Heart left ventricle (tissue), 16 donors: ENCODE measurements around the gene ABCB10. TPM values are rescaled to one million over a fixed set of nuclear protein-coding genes. Genes with fewer than 3 reads are reported as not detected.

Experiments used
- ATAC-seq, 4 donors: fragments of 200-7000 bp; cut with Tn5 transposase; one replicate each; pipeline ENCODE4 v1.9.1; 2020 to 2022; ENCODE audit warnings: moderate library complexity in 4 of 4, mild to moderate bottlenecking in 3 of 4, moderate number of reproducible peaks in 1 of 4
- DNase-seq, 5 donors: peaks; one replicate each; pipeline ENCODE4 v3.0.0-alpha.2; 2020
- H3K27ac ChIP-seq, 12 donors: fragments of 200-600 bp; sonication (generic) in 4 of 12; one replicate each; pipeline versions ENCODE4 v1.5.0 to v1.8.0; 2016 to 2022; ENCODE audit warnings: mild to moderate bottlenecking in 2 of 12
- H3K27me3 ChIP-seq, 9 donors: fragments of 200-600 bp; sonication (generic) in 2 of 9; one replicate each; pipeline versions ENCODE4 v1.5.1 to v1.8.0; 2016 to 2022; ENCODE audit warnings: mild to moderate bottlenecking in 3 of 9
- H3K36me3 ChIP-seq, 9 donors: fragments of 200-600 bp; sonication (generic) in 2 of 9; one replicate each; pipeline versions ENCODE4 v1.5.0 to v1.8.0; 2018 to 2022; ENCODE audit warnings: mild to moderate bottlenecking in 2 of 9
- H3K4me1 ChIP-seq, 12 donors: fragments of 200-600 bp; sonication (generic) in 4 of 12; one replicate each; pipeline versions ENCODE4 v1.5.0 to v1.8.0; 2016 to 2022; ENCODE audit warnings: mild to moderate bottlenecking in 3 of 12
- H3K4me3 ChIP-seq, 12 donors: fragments of 200-600 bp; sonication (generic) in 4 of 12; one replicate each; pipeline versions ENCODE4 v1.5.0 to v1.8.0; 2017 to 2022; ENCODE audit warnings: mild to moderate bottlenecking in 9 of 12, moderate library complexity in 4 of 12
- H3K9me3 ChIP-seq, 12 donors: fragments of 200-600 bp; sonication (generic) in 4 of 12; one replicate each; pipeline versions ENCODE4 v1.5.0 to v1.8.0; 2016 to 2022; ENCODE audit warnings: mild to moderate bottlenecking in 1 of 12
- CTCF ChIP-seq, 12 donors: fragments of 200-600 bp; sonication (generic) in 4 of 12; IDR thresholded peaks; one replicate each; pipeline versions ENCODE4 v1.5.0 to v1.8.0; 2018 to 2022; ENCODE audit warnings: antibody characterized with exemption in 12 of 12, mild to moderate bottlenecking in 5 of 12
- POLR2A ChIP-seq, 2 donors: fragments of 450-650 bp; IDR thresholded peaks; one replicate each; pipeline ENCODE4 v1.6.1; 2017; ENCODE audit warnings: antibody characterized with exemption in 2 of 2, mild to moderate bottlenecking in 2 of 2, moderate library complexity in 2 of 2
- WGBS, 4 donors: extraction: QIAGEN DNeasy Blood & Tissue Kit in 2 of 4; methylation state at CpG; one replicate each; pipeline versions ENCODE4 v1.1.5 to v1.1.7; 2013 to 2018; 5-methylcytosine and 5-hydroxymethylcytosine counted together
- intact Hi-C, 10 donors: fragments of 100-400 bp; cut with DNase I; formaldehyde crosslinking; loops; one replicate each; pipeline versions ENCODE4 v1.11.1 to v1.14.2; 2022
- polyA plus RNA-seq, 2 donors: library from polyadenylated mRNA; stranded (reverse); fragments of 200-250 nt; gene quantifications; one replicate each; pipeline ENCODE4 v1.2.3, GENCODE V29; 2013
- total RNA-seq, 9 donors: library from RNA; depleted of rRNA in 2 of 9; stranded (reverse); fragments of >200 nt in 2 of 9; fragmentation: NEBNext Ultra II Directional in 3 of 9; extraction: Animal tissue kit (Norgen Biotek cat#: 25700) in 3 of 9; gene quantifications; one replicate each; pipeline versions ENCODE4 v1.1.0 to v1.2.4, GENCODE V29; 2016 to 2023
- donor health status: ischemic (EF 13 %, LVEDD 7.1; RV severe dilation, severe dysfunction).
- donor health status: healthy with polysubstance abuse.
- donor health status: DM: no; HTN: yes; CAD: no.
- donor health status: DM: no; HTN: no; CAD: no.
- donor health status: ischemic (EF 25% LVEDD 6.9; RV normal size, moderate dysfunction).
- donor health status: ischemic (EF 25% LVEDD 5.7; RV mildly dilated, moderate dysfunction).
- donor health status: healthy.
- donor health status: DM: yes; HTN: yes; CAD: no.
- donor health status: ischemic (EF 35%, LVEDD 5.7; RV mildly dilated, moderate dysfunction).
- donor health status: nonischemic (EF 11% LVEDD 7.7; RV severe dilation, severe dysfunction).
- donor health status: DM: yes; HTN: yes; CAD: no.
- donor health status: PGD.
- donor health status: ischemic (EF 29% LVEDD 5.4; RV normal size, mild dysfunction).
- donor health status: nonischemic (EF 23%, LVEDD 6.1; RV moderate dilation, normal function).

ABCB10 gene
- total and polyA plus RNA-seq, 11 donors, result 4.5 to 13.3 (median 10.7) TPM

GRCh38 chr1:229567109-229567868 lies 8.8 kb upstream of the ABCB10 start:
- no peaks in the 10 kb centered on the region for H3K9me3 ChIP-seq
- TF ChIP-seq POLR2A (IDR thresholded peaks at IDR 0.05), result no peak
- no peak for TF ChIP-seq CTCF (IDR thresholded peaks at IDR 0.05)
- no peak for ATAC-seq
- H3K4me1 ChIP-seq, result peaks cover 0 to 21% (median 5%) of the 10 kb centered on the region in 12 donors
- no peaks in the 10 kb centered on the region for H3K27me3 ChIP-seq
- intact Hi-C loops, result no loop called here
- H3K4me3 ChIP-seq, result no peak overlapping the region
- H3K36me3 ChIP-seq, result no peaks in the 10 kb centered on the region
- 71 to 78% (median 74%) methylated on average over 13 of the region's 13 CpGs for WGBS, 4 donors
- peak overlapping the region in 1 of 12 donors; percentile 3 for H3K27ac ChIP-seq
- no peak for DNase-seq

DNA sequence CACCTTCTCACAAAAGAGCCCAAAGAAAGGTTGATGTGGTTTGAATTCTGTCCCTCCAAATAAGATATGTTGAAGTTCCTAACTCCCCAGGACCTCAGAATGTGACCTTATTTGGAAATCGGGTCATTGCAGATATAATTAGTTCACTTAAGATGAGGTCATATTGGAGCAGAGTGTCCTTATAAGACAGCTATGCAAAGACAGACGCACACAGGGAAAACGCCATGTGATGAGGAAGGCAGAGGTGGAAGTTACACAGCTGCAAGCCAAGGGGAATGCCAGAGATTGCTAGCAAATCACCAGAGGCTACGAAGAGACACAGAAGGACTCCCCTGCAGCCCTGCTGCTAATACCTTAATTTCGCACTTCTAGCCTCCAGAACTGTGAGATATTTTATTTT lies 5.2 kb upstream of the ABCB10 start:
- TF ChIP-seq POLR2A (IDR thresholded peaks at IDR 0.05) (no peak), CTCF (IDR thresholded peaks at IDR 0.05) (no peak)
- no peaks in the 10 kb centered on the region for H3K27me3 ChIP-seq
- DNase-seq (peak in 4 of 5 donors; percentile 61 to 73 (median 66)), ATAC-seq (peak; percentile 34 to 69 (median 52))
- no peaks in the 10 kb centered on the region for H3K36me3 ChIP-seq
- peak overlapping the region in 10 of 12 donors; percentile 17 to 82 (median 66) for H3K27ac ChIP-seq
- intact Hi-C loops, result no loop called here
- H3K4me3 ChIP-seq, result peak overlapping the region in 7 of 12 donors; percentile 19 to 41 (median 29)
- H3K9me3 ChIP-seq, result no peaks in the 10 kb centered on the region
- WGBS, 4 donors, result 11 to 20% (median 13%) methylated on average over 5 of the region's 5 CpGs
- peaks cover 0 to 28% (median 9%) of the 10 kb centered on the region in 12 donors for H3K4me1 ChIP-seq

DNA sequence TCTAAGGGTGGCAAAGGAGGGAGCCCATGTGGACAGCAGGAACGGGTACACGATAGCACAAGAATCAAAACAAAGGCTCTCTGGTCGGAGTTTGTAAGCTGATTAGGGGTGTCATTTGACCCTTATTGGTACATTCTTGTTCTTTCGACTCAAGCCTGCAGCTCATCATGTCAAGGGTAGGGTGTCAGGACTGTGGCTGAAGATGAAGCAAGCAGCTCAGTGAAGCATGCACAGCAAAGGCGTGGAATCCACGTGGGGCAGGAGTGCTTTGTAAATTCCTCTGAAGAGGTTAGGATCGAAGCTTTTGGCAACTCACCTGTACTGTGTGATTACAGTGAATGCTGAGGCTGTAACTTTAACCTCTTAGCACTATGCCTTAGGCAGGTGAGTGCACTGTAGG lies 4.7 kb upstream of the ABCB10 start:
- 50 to 57% (median 55%) methylated on average over 7 of the region's 7 CpGs for WGBS, 4 donors
- H3K4me3 ChIP-seq, result no peak overlapping the region
- H3K27ac ChIP-seq, result peak overlapping the region in 11 of 12 donors; percentile 15 to 82 (median 62)
- H3K9me3 ChIP-seq, result no peaks in the 10 kb centered on the region
- DNase-seq (no peak), ATAC-seq (no peak)
- no peak for TF ChIP-seq POLR2A (IDR thresholded peaks at IDR 0.05)
- TF ChIP-seq CTCF (IDR thresholded peaks at IDR 0.05), result no peak
- H3K27me3 ChIP-seq, result no peaks in the 10 kb centered on the region
- H3K36me3 ChIP-seq, result no peaks in the 10 kb centered on the region
- peaks cover 0 to 28% (median 9%) of the 10 kb centered on the region in 12 donors for H3K4me1 ChIP-seq
- intact Hi-C loops, result no loop called here

- peak overlapping the region in 8 of 12 donors; percentile 34 to 82 (median 69) for H3K27ac ChIP-seq
- H3K27me3 ChIP-seq, result no peaks in the 10 kb centered on the region
- 94 to 96% (median 96%) methylated on average over 3 of the region's 3 CpGs for WGBS, 4 donors
- DNase-seq, result no peak
- H3K9me3 ChIP-seq, result no peaks in the 10 kb centered on the region
- intact Hi-C loops, result no loop called here
- H3K4me1 ChIP-seq, result peaks cover 0 to 29% (median 9%) of the 10 kb centered on the region in 12 donors
- no peak for ATAC-seq
- TF ChIP-seq CTCF (IDR thresholded peaks at IDR 0.05), result no peak
- no peak for TF ChIP-seq POLR2A (IDR thresholded peaks at IDR 0.05)
- no peaks in the 10 kb centered on the region for H3K36me3 ChIP-seq
- H3K4me3 ChIP-seq, result no peak overlapping the region
These were observed 4.2 kb upstream of the ABCB10 start for GRCh38 chr1:229562686-229563085.
